VCaP (cell line): Measurements from ENCODE around the gene TNFRSF4.

Experiments
- H3K27ac ChIP-seq: fragments of 450-650 bp; 2 replicates; pipeline ENCODE4 v1.5.1; 2017
- TF ChIP-seq, protein P1 (sequence below): fragments of 450-650 bp; conservative IDR thresholded peaks from 2 replicates; pipeline ENCODE4 v1.5.1; 2017; ENCODE audit warnings: mild to moderate bottlenecking, moderate library complexity

The TNFRSF4 gene

DNA sequence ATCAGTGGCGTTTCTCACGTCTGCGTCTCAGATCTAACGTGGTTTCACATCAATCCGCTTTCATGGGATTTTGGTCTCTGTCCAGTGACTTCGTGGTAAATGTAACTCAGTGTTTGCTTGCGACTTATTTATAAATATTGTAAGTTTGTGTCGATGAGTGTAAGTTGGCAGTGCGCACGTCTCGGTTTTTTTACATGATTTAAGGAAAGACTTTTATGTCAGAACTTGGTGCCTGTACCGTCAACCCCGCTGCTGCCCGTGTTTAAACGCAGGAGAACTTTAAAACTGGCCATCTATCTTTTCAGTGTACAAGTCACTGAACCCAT, 19.6 kb upstream of the TNFRSF4 start:
- peak overlapping the region; percentile 14; the same call in 1 of the 2 replicates for H3K27ac ChIP-seq

DNA sequence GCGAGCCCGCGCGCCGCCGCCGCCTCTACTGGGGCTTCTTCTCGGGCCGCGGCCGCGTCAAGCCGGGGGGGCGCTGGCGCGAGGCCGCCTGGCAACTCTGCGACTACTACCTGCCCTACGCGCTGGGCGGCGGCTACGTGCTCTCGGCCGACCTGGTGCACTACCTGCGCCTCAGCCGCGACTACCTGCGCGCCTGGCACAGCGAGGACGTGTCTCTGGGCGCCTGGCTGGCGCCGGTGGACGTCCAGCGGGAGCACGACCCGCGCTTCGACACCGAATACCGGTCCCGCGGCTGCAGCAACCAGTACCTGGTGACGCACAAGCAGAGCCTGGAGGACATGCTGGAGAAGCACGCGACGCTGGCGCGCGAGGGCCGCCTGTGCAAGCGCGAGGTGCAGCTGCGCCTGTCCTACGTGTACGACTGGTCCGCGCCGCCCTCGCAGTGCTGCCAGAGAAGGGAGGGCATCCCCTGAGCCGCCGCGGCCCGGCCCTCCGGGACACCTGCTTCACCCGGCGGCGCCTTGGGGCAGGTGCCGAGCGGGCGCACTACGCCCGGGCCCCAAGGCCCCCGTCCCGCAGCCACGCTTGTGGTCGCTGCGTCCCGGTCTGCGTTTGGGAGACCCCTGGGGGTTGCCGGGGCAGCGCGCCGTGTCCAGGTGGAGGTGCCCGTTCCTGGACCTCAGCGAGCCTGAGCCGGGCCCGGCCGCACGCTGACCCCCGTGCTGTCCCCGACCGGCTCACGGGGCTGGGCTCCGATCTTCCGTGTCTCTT, 19.0 kb upstream of the TNFRSF4 start:
- TF ChIP-seq, protein P1, sequence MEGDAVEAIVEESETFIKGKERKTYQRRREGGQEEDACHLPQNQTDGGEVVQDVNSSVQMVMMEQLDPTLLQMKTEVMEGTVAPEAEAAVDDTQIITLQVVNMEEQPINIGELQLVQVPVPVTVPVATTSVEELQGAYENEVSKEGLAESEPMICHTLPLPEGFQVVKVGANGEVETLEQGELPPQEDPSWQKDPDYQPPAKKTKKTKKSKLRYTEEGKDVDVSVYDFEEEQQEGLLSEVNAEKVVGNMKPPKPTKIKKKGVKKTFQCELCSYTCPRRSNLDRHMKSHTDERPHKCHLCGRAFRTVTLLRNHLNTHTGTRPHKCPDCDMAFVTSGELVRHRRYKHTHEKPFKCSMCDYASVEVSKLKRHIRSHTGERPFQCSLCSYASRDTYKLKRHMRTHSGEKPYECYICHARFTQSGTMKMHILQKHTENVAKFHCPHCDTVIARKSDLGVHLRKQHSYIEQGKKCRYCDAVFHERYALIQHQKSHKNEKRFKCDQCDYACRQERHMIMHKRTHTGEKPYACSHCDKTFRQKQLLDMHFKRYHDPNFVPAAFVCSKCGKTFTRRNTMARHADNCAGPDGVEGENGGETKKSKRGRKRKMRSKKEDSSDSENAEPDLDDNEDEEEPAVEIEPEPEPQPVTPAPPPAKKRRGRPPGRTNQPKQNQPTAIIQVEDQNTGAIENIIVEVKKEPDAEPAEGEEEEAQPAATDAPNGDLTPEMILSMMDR = no peak
- peak overlapping the region; percentile 97 for H3K27ac ChIP-seq

More for the DNA sequence above, 19.6 kb upstream of the TNFRSF4 start:
- TF ChIP-seq, protein P1 = no peak

DNA sequence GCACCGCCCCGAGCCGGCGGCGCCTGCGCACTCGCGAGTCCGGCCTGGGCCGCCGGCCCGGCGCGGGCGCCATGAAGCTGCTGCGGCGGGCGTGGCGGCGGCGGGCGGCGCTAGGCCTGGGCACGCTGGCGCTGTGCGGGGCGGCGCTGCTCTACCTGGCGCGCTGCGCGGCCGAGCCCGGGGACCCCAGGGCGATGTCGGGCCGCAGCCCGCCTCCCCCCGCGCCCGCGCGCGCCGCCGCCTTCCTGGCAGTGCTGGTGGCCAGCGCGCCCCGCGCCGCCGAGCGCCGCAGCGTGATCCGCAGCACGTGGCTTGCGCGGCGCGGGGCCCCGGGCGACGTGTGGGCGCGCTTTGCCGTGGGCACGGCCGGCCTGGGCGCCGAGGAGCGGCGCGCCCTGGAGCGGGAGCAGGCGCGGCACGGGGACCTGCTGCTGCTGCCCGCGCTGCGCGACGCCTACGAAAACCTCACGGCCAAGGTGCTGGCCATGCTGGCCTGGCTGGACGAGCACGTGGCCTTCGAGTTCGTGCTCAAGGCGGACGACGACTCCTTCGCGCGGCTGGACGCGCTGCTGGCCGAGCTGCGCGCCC, 18.3 kb upstream of the TNFRSF4 start, which contains the start of gene B3GALT6:
Gene B3GALT6, plus strand, starts transcription at position 30 of the 588 bp plus-strand sequence. Its CDS starts 42 bp downstream, at position 72.
- TF ChIP-seq, protein P1 = no peak
- peak within 1 kb of the TSS; percentile 97 for H3K27ac ChIP-seq

DNA sequence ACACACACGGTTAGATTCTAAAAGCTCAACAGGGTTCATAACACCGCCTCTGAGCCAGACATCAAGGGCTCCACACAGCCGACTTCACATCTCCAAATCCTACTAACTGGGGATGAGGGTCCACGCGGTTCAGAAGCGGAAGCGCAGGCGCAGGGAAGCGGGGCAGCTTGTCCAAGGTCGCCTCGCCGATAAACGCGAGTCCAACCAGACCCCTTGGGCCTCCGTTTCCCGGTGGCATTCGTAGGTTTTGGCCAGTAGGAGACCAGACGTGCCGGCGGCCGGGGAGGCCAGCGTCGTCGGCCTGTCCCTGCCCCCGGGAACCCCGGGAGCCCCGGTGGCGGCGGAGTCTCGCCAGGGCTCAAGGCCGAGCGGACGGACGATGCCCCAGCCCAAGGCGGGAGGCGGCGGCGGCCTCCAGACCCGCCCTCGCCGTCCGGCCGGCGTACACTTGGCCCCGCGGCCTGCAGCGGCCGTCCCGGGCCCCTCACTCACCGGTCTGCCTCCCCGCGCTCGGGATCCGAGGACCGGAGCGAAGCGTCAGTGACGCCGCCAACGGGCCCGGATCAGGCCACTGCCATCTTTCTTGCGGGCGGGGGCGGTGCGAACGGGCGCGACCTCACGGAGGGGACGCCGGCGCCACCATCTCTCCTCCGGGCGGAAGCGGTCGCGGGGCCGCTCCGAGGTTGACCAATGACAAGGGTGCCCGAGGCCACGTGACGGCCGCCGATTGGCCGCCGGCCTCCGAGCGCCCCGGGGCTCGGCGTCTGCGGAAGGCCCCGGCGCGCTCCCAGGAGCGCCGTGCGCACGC, 17.7 kb upstream of the TNFRSF4 start, which contains the start of gene SDF4:
Gene SDF4, minus strand, starts transcription at position 602 of the 808 bp plus-strand sequence. CDS start 3,229 bp downstream, outside the sequence.
- H3K27ac ChIP-seq = peak within 1 kb of the TSS; percentile 97
- TF ChIP-seq, protein P1 = no peak

DNA sequence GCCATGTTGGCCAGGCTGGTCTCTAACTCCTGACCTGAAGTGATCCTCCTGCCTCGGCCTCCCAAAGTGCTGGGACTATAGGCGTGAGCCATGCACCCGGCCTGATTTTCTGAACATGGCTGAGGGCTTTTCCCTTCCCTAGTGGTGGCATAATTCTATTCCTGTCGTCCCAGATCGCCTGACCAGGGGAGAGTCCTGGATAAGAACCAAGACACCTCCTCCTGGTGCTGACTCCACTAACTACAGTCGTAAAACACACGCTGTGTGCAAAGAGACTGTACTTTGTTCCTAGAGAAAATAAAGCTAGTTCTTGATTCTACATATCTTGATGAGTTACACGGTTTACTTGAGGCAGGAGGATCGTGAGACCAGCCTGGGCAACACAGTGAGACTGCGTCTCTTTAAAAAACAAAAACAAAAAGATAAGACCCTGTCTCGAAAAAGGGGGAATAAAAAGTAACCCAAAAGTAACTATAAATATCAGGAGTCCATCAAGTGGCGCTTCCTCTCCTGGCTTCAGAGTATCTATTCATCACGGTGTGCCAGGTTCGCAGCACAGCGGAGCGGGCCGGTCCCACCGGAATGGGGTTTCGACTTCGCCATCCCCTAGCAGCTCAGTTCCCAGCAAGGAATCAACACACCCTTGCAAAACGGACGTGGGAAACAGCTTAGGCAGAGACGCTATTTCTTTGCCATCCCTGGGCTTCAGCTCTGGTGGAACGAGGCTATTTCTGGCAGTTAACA, 16.9 kb upstream of the TNFRSF4 start:
- peak overlapping the region; percentile 97 for H3K27ac ChIP-seq

DNA sequence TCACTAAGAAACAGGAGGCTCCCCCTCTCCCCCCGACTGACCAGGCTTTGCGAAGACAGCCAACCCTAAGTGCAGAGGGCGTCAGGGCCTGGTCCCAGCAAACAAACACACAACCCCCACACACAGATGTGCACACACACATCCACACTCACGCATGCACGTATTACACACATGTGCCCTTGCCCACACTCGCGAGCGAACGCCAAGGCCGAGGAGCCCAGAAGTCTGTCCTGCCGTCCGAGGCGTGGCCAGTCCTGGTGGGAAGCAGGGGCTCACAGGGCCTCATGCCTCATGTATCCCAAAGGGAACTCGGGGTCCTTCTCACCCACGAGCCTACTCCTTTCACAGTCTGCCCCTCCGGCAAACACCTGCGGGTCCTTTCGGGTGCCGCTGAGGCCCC, 15.8 kb upstream of the TNFRSF4 start:
- H3K27ac ChIP-seq = peak overlapping the region; percentile 97
- TF ChIP-seq, protein P1 = no peak

More for the DNA sequence above, 16.9 kb upstream of the TNFRSF4 start:
- TF ChIP-seq, protein P1 = peak; percentile 51
